Fibroblast of skin of right quadriceps (primary cell): ENCODE data around the gene ATG2B.
A peak's percentile ranks its signal among the peaks of the same experiment; 100 is the strongest.
"Not testable (repeated sequence)": the region's sequence is repeated elsewhere in the genome, so short reads cannot be mapped to it uniquely, and the experiment has no call there.

Experiments
- DNase-seq: peaks from one replicate; pipeline ENCODE4 v3.0.0-alpha.2; 2013

ATG2B gene

DNA sequence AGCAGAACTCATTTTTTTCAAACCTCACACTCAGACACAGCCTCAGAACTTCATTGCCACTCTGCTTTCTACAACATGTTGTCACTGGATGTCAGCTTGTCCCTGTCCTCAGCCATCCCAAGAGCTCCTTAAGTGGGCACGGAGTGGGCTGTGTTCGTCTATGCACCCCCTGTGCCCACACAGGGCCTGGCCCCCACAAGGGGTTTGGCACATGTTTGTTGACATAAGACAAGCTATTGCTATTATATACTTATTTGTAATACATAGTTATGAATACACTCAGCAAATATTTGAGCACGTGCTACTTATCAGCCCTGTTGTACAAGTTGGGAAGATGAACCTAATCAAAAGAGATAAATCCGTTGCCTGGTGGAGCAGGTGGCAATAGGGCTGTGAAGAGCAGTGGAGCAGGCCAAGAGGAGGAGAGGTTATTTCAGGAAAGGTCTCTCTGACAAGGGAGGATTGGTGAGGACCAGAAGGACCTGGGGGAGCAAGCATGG is 111.4 kb downstream of the ATG2B start:
- DNase-seq = no peak

DNA sequence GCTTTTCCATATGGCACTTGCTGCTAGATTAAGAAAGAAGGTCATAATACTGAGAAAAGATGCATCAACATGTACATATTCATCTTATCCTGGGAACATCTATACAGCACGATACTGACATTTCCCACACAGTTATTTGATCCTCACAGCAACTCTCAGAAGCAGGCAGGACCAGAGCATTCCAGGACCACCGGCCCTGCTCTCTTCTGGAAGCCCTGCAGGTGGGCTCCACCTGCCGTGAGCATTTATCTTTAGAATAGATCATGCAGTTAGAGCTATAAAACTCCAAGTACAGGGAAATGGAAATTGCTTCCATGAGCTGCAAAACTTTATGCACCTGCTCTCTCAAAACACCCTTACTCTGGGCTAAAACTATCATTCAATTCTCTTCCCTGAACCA is 112.7 kb downstream of the ATG2B start:
- DNase-seq = no peak

DNA sequence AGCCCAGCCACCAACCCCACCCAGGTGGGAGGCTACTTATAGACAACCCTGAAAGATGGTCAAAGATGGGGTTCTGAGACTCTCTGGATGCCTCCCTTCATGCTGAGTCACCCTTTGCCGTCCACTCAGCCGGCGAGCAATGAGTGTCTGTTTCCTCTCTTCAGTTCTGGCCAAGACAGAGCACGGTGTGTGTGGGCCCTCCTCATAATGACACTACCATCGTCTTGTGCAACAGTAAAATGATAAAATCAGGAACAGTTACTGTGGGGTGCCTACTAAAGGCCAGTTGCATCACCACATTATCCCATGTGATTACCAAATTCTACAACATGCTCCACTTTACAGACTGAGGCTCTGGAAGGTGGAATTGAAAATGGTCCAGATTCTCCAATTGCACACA is 114.1 kb downstream of the ATG2B start:
- DNase-seq = peak; percentile 93

DNA sequence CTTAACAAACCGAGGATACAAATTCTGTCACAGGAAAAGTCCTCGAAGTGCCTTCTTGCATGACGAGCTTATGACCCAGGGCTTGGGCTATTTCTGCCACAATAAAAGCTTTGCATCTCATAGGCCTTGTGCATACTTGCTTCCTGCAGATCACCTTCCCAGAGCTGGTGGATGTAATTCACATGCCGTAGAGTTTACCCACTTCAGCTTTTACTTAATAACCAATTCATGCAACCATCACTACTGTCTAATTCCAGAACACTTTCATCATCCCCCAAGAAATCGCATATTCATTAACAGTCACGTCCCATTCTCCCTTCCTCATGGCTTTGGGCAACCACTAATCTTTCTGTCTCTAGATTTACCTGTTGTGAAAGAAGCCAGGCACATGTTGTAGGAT is 116.1 kb downstream of the ATG2B start:
- DNase-seq = no peak

DNA sequence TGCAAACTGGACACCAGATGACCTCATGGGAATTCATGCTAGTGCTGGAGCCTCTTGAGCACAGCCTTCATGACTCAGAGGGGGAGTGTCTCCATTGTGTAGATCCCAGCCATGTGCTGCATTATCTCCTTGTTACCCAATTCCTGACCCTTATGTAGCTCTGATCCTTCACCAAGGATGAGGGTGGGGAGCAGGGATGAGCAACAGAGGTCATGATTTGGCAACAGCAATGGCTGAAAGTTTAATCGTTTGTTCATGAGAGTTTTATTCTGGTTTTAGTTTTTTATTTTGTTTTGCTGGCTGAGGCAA is 116.6 kb downstream of the ATG2B start:
- DNase-seq = peak; percentile 94

DNA sequence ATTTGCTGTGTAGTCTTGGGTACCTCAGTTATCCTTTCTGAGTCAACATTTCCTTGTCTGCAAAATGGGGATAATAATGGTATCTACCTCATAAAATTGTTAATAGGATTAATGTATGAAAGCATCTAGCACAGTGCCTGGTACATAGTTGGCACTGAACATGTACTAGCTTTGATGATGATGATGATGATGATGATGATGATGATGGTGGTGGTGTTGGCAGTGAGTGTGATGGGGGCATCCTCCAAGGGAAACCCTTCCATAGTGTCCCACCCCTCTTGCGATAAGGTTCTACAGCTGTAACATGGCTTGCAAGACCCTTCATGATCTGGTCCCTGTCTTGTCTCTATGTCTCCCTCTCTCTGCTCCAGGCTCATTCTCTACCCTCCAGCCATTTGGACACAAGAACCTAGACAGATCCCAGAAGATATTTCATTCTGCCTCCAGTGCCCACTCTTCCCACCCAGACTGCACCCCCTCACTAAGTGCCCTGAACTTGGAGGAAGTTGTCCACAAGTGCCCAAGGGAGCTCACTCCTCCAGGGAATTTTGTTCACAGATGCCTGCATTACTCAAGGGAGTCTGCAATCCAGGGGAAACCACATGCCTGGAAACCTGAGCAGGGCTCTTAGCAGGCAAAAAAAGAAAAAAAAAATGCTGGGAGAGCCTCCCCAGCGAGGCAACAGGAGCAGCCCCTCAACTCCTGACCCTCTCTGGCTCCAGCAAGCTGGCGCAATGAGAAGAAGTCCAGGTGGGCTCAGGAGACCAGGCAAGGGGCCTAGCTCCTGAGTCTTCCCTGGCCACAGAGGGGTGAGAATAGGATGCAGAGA is 117.2 kb downstream of the ATG2B start:
- peak; percentile 83 for DNase-seq

DNA sequence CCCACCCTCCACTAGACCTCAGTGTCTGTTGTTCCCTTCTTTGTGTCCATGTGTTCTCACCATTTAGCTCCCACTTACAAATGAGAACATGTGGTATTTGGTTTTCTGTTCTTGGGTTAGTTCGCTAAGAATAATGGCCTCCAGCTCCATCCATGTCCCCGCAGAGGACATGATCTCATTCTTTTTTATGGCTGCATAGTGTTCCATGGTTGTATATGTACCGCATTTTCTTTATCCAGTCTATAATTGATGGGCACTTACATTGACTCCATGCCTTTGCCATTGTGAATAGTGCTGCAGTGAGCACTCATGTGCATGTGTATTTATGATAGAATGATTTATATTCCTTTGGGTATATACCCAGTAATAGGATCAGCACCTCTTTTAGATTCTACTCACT is 118.1 kb downstream of the ATG2B start:
- not testable (repeated sequence) for DNase-seq

DNA sequence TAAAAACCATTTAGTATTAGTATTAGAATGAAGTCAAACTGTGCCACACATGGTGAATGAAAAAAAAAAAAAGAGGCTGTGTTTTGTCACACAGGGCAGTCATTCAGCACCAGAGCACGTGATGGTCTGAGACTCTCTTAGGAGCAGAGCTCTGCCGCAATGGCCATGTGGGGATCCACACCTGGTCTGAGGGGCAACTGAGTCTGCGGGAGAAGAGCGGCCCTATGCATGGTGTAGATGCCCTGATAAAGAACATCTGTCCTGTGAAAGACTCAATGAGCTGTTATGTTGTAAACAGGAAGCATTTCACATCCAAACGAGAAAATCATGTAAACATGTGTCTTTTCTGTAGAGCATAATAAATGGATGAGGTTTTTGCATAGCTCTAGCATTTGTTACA is 119.4 kb downstream of the ATG2B start:
- DNase-seq = no peak

DNA sequence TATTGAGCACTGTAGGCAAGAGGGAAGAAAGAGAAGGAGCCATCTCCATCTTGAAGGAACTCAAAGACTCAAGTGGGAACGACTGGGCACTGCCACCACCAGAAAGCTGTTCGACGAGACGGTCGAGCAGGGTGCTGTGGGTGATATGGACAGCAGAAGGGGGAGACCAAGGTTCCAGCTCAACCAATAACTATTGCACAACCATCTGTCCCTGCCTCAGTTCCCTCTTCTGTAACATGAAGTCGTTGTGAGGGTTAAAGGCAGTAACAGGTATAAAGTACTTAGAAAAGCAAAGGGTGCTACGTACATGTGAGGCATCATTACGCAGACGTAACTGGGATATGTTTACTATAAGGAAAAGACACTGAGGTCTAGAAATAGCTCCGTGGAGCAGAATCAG is 121.0 kb downstream of the ATG2B start:
- no peak for DNase-seq

DNA sequence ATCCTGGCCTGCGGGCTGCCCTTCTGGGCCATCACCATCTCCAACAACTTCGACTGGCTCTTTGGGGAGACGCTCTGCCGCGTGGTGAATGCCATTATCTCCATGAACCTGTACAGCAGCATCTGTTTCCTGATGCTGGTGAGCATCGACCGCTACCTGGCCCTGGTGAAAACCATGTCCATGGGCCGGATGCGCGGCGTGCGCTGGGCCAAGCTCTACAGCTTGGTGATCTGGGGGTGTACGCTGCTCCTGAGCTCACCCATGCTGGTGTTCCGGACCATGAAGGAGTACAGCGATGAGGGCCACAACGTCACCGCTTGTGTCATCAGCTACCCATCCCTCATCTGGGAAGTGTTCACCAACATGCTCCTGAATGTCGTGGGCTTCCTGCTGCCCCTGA is 122.5 kb downstream of the ATG2B start:
- no peak for DNase-seq

DNA sequence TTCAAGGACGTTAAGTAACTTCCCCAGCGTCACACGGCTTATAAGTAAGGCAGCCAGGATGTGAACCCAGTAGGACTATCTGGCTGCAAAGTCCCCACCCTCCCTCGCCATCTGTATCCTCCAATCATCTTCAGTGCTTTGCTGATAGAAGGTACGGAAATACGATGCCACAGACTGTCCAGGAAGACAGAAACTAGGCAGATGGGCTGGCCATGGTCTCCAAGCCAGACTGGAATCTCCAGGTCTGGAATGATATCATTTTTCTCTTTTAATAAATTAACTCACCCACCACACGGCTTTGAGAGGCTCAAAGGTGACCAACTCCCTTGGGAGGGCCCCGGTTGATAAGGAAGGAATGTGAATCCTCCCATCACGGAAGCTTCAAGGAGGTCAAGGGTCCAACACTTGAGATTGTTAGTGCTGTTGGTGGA is 123.4 kb downstream of the ATG2B start:
- no peak for DNase-seq

DNA sequence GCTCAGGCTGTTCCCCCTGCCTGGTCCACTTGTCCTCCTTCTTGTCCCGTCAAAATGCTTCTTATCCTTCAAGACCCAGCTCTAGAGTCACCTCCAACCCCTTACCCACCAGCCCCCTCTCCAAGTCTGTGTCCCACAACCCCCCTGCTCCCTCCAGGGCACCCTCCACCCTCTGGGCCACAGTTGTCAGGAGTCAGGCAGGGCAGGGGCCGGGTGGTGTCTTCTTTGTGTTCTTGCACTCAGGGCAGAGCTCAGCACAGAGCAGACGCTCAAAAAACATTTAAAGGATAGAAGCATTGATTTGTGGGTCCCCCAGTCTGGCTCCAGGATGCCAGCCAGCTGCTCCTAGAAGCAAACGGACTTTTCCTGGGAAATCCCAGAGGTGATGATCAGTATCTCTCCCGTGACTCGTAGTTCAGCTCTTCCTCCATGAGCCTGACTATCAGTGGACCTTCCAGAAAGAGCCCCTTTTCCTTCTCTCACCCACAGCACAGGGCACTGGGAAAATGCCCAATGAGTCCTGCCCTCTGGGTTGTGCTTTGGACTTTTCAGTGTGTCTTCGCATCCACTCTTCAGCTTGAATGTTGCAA is 124.4 kb downstream of the ATG2B start:
- DNase-seq = no peak

DNA sequence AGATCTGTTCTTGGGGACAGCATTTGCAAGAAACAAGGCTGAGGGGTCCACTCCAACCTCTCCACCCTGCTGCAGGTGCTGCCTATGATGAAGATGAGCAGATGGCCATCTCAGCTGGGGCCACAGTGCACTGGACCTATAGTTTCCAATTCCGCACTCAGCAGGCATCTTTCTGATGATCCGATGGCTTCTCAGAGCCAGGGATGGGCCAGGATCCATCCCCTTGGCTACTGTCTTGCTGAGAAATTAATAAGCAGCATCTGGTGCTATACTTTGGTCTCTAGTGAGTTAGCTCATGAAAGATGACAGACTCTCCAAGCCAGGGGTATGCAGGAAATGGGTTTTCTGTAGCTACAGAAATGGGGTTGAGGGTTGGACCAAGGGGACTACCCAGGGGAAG is 125.5 kb downstream of the ATG2B start:
- DNase-seq = no peak

DNA sequence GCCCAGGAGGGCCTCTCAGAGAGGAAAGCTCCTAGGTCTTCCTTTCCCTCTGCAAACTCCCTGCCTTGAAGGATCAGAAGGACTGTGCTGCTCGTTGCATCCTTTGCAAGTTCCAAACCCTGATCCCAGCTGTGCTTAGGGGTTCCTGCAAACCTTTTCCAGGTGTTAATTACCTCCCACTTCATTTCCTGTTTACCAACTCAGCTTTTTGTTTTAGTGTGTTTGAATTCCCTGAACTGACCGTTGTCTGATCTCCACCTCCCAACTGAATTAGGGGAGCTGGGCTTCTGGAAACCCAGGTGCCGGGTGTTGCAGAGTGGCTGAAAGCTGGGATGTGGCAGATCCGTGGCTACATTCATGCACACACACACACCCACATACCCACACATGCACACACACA is 127.7 kb downstream of the ATG2B start:
- DNase-seq = no peak

DNA sequence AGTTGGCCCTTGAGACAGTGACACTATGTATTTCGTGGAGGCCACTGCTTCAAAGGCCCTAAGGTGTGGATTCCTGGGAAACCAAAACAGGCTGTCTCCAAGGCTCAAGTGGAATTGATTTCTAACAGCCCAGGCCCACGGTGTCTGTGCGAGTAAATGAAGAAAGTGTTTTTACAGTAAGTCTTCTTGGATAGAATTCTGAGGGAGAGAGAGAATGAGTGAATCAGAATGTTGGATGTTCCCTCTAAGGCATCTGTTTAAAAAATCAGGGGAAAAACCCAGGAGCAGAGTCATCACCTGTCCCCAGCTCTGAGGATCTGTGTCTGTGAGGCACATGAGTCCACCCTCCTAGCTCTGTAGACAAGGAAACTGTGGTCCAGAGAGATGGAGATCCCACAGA is 129.5 kb downstream of the ATG2B start:
- no peak for DNase-seq

DNA sequence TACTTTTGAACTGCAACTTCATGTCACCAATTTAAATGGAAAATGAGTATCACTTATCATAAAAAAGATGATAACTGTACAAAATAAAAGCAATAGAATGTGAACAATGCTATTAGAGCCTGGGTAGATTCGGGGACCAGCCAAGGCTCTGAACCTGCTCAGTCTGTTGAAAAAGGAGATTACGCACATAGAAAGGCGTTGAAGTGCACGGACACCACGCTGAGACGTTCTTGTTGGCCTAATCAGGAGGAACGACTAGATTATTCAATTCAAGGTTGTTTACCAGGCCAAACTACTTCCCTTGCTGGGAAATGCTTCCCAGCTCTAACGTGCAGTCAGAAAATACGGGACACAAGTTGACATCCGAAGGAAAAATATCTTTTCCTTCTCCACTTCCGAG is 130.6 kb downstream of the ATG2B start:
- DNase-seq = no peak

DNA sequence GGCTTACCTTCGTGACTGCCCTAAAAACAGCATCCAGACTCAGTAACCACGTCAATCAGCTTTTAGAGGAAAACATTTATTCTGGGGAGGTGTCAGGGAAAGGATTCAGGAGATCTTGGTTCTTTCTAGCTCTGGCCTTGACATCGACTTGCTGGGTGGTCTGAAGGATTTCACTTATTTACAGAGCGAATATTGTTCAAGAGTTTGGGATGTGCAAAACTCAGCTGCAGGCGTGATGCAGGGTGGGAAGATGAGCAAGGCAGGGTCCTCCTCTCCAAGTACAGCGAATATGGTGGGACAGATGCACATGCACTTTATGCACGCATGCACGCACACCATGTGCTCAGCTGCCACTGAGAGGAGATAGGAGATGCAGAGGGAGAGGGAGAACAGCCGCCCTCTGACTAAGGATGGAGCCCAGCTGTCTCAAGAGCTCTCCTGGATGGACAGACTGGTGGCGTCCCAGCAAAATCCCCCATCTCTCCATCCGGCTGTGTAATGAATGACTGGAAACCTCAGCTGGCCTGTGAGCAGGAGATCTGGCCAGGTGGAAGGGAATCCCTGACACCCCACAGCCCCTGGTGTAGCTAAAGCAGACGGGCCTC is 131.5 kb downstream of the ATG2B start:
- no peak for DNase-seq

DNA sequence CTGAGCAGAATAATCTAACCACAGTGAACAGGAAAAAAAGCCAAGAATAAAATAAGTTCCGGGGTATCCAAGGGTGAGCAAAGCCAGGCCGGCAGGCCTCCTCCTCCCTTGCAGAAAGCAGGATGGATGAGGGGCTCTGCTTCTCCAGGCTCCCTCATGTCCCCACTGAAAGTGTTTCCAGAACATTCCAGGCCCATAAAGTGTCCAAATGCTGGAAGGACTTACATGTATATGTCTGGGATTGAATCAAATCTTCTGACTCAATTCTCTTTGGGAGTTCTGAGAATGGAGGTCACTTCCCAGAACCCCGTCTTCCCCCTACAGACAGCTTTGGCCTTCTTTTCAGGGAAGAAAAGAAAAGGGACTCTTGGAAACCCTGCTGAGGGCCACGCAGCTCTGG is 132.1 kb downstream of the ATG2B start:
- no peak for DNase-seq

DNA sequence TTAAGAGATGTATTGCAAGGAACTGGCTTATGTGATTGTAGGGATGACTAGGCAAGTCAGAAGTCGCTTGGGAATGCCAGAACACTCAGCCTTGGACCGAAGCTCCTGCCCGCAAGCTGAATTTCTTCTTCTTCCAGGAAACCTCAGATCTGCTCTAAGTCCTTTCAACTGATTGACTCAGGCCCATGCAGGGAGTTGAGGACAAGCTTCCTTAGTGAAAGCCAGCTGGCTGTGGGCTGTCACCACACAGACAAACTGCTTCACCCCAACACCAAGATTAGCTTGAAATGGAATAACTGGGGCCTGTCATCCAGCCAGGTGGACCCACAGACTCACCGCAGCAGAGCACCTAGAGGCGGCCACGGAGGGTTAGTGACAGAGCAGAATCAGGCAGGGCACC is 133.8 kb downstream of the ATG2B start:
- DNase-seq = no peak
